Measurements from ENCODE around the gene AMFR. TPM values are rescaled to one million over a fixed set of nuclear protein-coding genes. Genes with fewer than 3 reads are reported as not detected.

AMFR gene
- total and polyA plus RNA-seq, 2 of the 8 experiments (the other 6 are each of a cell fraction or from before 2014, with no cell fraction given) = 18.6 to 21.7 TPM

DNA sequence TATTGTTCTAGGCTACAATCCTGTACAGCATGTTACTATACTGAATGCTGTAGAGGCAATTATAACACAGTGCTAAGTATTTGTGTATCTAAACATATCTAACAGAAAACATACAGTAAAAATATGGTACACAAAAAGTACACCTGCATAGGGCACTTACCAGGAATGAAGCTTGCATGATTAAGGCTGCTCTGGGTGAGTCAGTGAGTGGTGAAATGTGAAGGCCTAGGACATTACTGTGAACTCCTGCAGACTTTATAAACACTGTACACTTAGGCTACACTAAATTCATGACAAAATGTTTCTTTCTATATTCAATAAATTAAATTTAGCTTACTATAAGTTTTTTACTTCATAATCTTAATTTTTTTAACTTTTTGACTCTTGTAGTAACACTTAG, 37.1 kb downstream of the AMFR start:
- Histone ChIP-seq H3K79me2 (ENCODE audit: control insufficient read depth in 1 of 2, insufficient read depth in 2 of 2, low read length in 2 of 2) (no peaks in the 10 kb centered on the region), H3K27ac (ENCODE audit: low read depth, low read length) (no peak overlapping the region), H2BK120ac (replicated peaks; ENCODE audit: low read depth, low read length) (no peak overlapping the region), H3K27me3 (replicated peaks in 1 of 4; ENCODE audit: control insufficient read depth in 3 of 4, extremely low read depth in 1 of 4, insufficient read depth in 3 of 4, low read length in 3 of 4) (no peaks in the 10 kb centered on the region), H4K91ac (replicated peaks; ENCODE audit: insufficient read length, low read length) (no peak overlapping the region), H2BK20ac (ENCODE audit: low read length) (no peak overlapping the region), H3K14ac (ENCODE audit: insufficient read length) (no peak overlapping the region), H2BK5ac (ENCODE audit: low read depth, low read length) (no peak overlapping the region), H2AK5ac (ENCODE audit: low read depth, low read length) (no peak overlapping the region), H2BK15ac (ENCODE audit: low read length) (no peak overlapping the region), H3K23ac (ENCODE audit: insufficient read length) (no peak overlapping the region), H2AFZ (ENCODE audit: low read length) (no peak overlapping the region), H3K4me1 (replicated peaks in 1 of 4; ENCODE audit: control insufficient read depth in 3 of 4, insufficient read depth in 4 of 4, low read length in 3 of 4) (no peaks in the 10 kb centered on the region), H3K23me2 (ENCODE audit: low read depth, low read length) (no peaks in the 10 kb centered on the region), H3K18ac (ENCODE audit: extremely low read depth, low read length) (no peak overlapping the region), H3K79me1 (ENCODE audit: low read depth, low read length) (no peaks in the 10 kb centered on the region), H3K4ac (replicated peaks; ENCODE audit: insufficient read length, low read depth, low read length) (no peak overlapping the region), H3K4me3 (ENCODE audit: extremely low read depth in 1 of 4, insufficient read depth in 2 of 4, low read depth in 3 of 4, low read length in 4 of 4) (no peak overlapping the region), H4K20me1 (replicated peaks in 1 of 2; ENCODE audit: control insufficient read depth in 1 of 2, insufficient read depth in 2 of 2, low read length in 2 of 2) (no peaks in the 10 kb centered on the region), H3K36me3 (ENCODE audit: control insufficient read depth in 2 of 4, insufficient read depth in 4 of 4, low read length in 3 of 4) (peaks cover 0 to 23% (median 10%) of the 10 kb centered on the region in 4 experiments; a peak in 4 of 8 replicates), H4K8ac (ENCODE audit: extremely low read depth, insufficient read depth, low read length) (no peak overlapping the region), H3K9me3 (ENCODE audit: insufficient read depth in 2 of 2, low read depth in 1 of 2, low read length in 1 of 2) (peaks cover 4 to 13% of the 10 kb centered on the region in 2 experiments; a peak in 2 of 4 replicates), H3K56ac (replicated peaks; ENCODE audit: insufficient read length, low read depth, low read length) (no peak overlapping the region), H4K5ac (ENCODE audit: insufficient read length, low read depth, low read length) (no peak overlapping the region), H3K9ac (replicated peaks in 1 of 4; ENCODE audit: extremely low read depth in 1 of 4, low read depth in 3 of 4, low read length in 3 of 4) (no peak overlapping the region), H2BK12ac (ENCODE audit: low read depth, low read length) (no peak overlapping the region), H3K4me2 (ENCODE audit: insufficient read depth in 1 of 2, low read depth in 2 of 2, low read length in 2 of 2) (no peak overlapping the region)
- POLR2A ChIA-PET (ENCODE audit: partially characterized antibody) = interaction anchor here (1.9 kb wide), 1 partner anchor 14 kb away, joined by 5 read pairs; no protein-coding TSS in a partner anchor
- CTCF ChIA-PET (ENCODE audit: partially characterized antibody) = interaction anchor here (3.6 kb wide), 1 partner anchor 13 kb away, joined by 19 read pairs; no protein-coding TSS in a partner anchor
- DNase-seq (ENCODE audit: low read depth in 1 of 2, low spot score in 2 of 2) (no peak), FAIRE-seq (no peak)
- TF ChIP-seq PHF8 (conservative IDR thresholded peaks at IDR 0.05; ENCODE audit: low read depth, low read length) = no peak
- TF ChIP-seq, protein P1, sequence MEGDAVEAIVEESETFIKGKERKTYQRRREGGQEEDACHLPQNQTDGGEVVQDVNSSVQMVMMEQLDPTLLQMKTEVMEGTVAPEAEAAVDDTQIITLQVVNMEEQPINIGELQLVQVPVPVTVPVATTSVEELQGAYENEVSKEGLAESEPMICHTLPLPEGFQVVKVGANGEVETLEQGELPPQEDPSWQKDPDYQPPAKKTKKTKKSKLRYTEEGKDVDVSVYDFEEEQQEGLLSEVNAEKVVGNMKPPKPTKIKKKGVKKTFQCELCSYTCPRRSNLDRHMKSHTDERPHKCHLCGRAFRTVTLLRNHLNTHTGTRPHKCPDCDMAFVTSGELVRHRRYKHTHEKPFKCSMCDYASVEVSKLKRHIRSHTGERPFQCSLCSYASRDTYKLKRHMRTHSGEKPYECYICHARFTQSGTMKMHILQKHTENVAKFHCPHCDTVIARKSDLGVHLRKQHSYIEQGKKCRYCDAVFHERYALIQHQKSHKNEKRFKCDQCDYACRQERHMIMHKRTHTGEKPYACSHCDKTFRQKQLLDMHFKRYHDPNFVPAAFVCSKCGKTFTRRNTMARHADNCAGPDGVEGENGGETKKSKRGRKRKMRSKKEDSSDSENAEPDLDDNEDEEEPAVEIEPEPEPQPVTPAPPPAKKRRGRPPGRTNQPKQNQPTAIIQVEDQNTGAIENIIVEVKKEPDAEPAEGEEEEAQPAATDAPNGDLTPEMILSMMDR (IDR thresholded peaks at IDR 0.05; ENCODE audit: control extremely low read depth in 1 of 3, insufficient read depth in 1 of 3, low read depth in 1 of 3, low read length in 3 of 3) = no peak
- no peak for TF ChIP-seq SUZ12 (IDR thresholded peaks at IDR 0.05; ENCODE audit: low read length)
- no peak for TF ChIP-seq ASH2L (IDR thresholded peaks at IDR 0.05; ENCODE audit: low read length)
- no peak for TF ChIP-seq ZNF274 (IDR thresholded peaks at IDR 0.05; ENCODE audit: borderline replicate concordance, extremely low read depth, low read length)
